ENCODE results near the gene EFNA3.

Gene EFNA3

DNA sequence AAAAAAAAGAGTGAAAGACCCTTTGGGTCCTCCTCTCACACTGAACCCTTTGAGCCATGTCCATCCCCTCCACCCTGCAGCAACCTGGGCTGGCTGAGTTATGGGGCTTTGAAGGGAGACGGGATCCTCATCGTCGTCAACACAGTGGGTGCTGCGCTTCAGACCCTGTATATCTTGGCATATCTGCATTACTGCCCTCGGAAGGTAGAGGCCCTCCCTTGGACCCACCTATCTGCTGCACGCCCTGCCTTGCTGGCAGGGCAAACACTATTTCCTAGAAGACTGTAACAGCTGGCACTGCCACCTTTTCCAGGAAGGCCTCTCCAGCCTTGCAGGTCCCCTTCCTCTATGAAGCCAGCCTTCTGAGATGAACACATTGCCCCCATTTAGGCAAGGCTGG is 58.1 kb downstream of the EFNA3 start:
- peak; percentile 51 for DNase-seq

Data from activated CD4-positive, alpha-beta T cell treated with anti-CD3 and anti-CD28 coated beads, Interleukin-2, amount 50 U/mL, for 16 hours (primary cell).